DMS53 (cell line): Measurements from ENCODE around the gene CPEB4.

Experiments
- DNase-seq: peaks from one replicate; lab custom pipeline; 2025; lab: John Stamatoyannopoulos, UW

Gene CPEB4

DNA sequence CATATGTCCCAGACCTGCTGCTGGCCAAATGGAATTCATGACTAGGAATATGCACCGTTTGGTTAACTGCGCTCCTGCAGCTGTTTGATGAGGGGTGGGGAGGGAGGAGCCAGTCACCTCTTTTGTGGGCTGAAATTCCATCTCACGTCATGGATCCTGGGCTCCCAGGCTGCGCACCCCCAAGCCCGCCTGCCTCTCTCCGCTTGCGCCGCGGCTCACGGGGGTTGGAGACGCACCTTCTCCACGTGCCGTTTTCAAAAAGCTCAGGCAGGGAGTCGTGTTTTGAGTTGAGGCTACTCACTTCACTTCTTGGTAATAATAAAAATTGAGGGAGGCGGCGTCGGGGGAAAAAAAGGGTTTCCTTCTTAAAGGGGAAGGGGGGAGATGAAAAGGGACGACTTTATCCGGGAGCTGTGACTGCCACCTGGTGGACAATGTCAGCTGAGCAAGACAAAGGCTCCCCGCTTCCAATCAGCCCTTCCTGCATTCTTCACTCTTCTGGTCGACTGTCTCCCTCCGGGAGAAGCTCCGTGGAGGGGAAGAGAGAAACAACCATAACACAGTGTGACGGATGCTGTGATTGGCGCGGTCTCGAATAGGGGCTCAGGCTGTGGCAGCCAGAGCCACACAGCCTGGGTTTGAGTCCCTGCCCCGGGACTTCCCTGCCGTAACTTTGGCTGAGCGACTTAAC, 84.9 kb downstream of the CPEB4 start:
- peak; percentile 92 for DNase-seq

DNA sequence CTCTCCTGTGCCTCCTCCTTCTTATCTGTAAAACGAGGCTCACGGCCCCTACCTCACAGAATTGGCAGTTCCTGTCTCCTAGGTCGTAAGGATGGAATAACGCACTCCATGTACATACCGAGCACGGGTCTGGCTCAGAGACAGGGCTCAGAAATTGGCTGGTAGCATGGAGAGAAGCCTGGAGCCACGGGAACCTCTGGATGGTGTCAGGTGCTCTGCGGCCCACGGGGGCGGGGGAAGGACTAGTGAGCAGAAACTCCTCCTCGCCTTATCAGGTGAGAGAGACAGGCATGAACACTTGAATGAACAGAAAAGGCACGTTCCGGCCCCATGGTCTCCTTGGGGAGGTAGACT, 85.4 kb downstream of the CPEB4 start:
- DNase-seq: peak; percentile 84

DNA sequence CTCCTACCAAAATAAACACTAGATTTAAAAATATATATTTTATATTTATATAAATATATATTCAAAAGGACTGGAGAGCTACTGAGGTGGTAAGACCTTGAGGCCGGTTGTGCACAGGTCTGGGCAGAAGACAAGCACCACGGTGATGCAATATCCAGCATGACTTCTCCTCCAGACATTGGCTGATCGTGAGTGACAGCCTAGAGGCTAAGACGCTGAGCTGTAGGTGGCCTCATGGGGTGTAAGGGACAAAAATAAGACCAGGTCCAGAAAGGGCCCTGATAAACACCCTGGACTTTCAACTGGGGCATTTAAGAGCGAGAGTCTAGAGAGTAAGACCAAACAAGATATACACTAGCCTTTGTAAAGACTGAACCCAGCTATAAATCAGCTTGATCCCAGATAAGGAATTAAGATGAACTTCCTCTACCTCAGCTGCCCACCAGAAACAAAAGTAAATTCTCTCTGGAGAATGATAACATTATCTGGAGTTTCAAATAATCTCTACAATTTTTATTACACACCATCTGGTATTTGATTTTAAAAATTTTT, 86.6 kb downstream of the CPEB4 start:
- no peak for DNase-seq

DNA sequence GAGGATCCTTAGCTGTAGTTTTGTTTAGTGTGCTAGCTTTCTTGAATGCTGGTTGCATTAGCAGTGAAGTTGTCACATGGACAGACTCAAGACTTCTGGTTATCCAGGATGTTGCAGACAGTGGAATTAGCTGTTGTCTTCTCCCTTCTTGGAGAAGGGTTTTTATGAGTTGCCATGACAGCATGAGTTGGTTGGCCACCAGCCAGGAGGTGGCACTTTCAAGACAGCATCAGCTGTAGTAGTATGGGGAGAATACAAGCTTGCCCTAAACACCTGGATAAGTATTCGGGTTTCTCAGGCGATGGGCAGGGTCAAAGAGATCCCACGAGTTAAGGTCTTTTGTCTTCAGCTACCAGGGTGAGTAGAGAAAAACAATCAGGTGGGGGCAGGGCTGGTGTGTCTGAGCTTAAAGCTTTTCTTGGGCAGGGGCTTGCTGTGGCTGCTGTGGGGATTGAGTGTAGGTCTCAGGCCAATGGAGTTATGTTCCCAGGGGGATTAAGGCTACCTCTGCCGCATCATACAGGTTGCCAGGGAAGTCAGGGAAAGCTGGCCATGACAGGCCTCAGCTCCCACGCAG, 93.1 kb downstream of the CPEB4 start:
- DNase-seq: no peak

DNA sequence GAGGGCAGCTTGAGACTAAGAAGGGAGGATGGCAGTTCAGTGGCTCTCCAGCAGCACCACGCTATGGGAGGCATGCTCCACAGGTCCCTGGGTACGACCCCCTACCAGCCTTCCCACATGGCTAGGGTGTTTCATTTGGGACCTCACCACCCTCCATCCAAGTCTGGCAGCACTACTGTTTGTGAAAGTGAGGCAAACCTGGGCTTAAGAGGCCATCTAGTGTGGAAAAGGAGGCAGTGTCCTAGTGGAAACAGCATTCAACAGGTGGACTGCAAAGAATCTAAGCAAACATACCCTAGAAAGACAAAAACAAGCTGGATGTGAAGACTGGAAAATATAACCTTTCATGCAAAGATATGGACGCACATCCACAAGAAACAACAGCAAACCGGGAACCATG, 96.1 kb downstream of the CPEB4 start:
- DNase-seq: peak; percentile 82

DNA sequence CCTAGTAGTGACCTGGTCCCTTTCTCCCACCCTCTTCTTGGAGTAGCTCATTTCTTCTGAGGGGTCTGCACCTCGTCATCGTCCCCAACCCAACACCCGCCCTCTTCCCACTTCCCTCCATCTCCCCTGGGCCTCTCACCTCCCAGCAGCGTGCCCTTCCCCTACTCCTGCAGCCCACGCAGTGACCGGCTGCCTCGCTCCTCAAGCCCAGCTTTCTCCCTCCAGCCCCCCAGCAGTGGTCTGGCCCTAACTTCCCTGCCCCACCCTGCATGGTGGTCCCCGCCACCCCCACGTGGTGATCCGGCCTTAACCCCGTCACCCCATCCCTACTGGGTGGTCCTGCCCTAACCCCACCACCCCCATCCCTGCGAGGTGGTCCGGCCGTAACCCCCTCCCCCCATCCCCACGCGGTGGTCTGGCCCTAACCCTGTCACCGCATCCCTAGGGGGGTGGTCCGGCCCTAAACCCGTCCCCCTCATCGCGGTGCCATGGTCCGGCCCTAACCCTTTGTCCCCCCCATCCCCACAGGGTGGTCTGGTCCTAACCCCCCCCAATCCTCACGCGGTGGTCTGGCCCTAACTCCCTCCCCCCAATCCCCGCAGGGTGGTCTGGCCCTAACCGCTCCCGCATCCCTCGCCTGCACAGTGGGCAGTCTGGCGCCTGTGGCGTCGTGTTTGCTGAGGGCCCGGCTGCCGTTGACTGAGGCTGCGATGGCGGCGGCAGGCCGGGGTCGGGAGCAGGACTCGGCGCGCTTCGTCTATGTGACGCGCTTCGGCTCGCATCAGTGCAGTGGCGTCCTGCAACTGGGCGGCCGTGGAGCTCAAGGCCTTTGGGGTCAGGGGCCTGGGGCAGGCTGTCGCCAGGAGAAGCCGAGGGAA, 100.6 kb downstream of the CPEB4 start, which contains the start of gene C5orf47:
Gene C5orf47 (plus strand): TSS at position 617 of the 878 bp plus-strand sequence. CDS start 94 bp downstream, at position 711.
- DNase-seq: no peak

DNA sequence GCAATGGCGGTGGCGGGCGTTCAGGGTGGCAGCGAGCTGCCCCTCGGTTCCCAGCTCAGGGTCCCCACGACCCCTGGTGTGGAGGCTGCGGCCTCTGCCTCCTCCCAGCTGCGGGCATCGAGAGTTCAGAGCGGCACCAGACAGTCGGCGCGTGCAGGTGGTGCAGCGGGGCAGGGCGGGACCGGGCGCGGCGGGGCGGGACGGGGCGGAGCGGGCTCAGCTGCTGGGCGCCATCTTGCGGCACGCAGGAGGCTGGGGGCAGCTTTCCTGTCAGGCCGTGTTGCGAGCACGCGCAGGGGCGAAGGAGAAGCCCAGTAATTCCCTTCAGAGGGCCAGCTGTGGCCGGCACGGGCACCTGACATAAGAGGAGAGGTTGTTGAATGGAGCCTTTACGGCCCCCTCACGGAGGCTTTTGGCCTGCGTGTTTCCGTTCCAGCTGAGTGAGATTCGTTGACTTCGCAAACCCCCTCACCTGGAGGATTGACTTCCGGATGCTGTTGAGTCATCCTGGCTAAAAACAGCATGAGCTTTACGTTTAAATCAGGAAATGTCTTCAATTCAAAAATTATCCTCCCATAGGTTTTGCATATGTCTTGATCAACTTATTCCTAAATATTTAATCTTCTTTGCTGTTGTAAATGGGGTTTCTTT, 101.4 kb downstream of the CPEB4 start:
- DNase-seq: peak; percentile 71

DNA sequence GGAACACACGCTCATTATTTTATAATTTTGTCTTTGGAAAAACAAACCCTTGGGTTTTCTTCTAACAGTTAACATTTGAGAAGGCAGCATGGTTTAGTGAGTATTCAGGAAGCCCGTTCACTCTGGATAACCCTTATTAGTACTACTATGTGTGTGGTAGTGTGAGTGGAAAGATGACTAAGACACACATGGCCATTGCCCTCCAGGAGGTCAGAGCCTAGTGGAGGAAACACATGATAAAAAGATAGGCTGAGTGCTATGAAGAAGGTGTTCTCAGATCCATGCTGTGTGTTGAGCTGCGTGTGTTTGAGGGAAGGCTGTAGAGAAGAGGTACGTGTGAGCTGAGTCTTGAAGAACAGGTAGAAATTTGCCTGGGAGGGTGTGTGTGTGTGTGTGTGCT, 109.2 kb downstream of the CPEB4 start:
- DNase-seq: peak; percentile 22

DNA sequence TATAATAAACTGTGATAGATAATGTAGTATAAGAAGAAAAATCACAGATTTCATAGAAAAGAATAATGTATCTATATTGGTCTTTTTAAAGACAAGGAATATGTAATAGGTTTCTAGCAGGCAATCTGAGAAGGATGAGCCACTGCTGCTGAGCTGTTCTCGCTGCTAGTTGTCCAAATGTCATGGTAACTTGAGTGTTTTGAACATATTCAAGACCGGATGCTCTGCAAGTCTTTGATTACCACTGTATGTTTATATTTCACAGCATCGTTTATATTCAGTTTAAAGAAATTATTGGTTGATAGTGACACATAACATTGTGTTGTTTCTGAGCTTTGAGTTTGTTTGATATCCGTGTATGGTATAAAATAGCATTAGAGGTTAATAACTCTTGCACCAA, 110.4 kb downstream of the CPEB4 start:
- peak; percentile 40 for DNase-seq

DNA sequence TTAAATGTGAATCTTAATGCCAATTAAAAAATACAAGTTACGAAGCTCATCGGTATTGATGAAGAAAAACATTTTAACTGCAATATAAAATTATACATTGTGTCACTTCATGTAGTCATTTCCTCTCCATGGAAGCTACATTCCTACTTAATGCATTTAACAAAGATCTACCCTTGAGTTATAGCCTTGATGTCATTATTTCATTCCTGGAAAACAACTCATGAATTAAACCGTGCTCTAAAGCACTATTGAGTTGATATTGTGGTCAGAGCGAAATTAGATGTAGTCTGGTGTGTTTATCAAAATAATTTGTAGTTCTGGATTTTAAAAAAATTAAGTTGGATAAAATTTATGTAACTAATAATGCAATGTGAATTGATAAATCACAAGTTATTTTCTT, 111.9 kb downstream of the CPEB4 start:
- DNase-seq: no peak

DNA sequence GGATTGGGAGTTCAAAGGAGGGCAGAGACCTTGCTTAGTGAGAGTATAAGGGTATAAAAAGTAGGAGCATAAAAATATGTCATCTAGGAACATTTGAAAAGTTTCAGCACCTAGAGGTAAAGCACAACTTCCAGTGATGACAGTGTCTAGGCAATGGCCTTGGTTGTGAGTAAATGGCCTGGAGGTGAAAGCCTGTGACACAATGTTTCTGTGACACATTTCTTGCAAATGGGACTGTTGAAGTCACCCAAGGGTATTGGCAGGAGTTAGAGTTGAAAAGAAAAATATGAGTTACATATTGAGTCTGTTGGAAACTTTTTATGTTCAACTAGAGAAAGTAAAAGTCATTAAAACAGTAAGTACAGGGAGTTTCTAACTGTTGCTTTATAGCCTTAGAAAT, 115.6 kb downstream of the CPEB4 start:
- no peak for DNase-seq

DNA sequence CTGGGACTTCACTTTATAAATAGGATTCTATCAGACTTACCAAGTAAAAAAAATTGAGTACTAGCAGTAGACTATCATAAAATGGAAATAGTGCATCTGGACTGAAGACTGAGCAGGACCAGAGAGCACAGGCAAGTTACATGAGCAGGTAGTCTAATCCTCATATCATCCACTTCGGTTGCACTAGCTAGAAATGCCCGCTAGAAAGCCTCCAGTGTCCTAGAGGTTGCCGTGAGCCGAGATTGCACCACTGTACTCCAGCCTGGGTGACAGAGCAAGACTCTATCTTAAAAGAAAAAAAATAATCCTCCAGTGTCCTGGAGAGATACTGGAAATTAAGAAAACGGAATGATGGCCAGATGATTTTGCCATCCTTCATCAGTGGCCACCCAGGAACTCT, 120.8 kb downstream of the CPEB4 start:
- DNase-seq: no peak

DNA sequence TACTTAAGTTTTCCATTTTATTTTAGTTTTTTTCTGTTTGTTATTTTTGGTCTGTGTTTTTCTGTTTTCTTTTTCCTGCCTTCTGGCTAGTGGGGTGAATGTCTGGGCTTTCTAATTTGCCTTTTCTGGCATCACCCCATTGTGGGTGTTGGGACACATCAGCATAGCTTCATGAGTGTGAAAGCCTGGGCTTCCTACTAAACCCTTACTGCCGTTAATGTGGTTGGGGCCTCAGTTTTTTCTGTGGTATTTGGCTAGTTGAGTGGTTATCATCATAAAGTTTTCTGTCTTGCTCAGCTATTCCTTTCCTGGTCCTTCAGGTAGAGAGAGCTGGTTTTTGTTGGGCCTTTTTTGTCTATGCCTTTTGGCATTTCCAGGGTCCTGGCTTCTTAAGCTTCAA, 122.2 kb downstream of the CPEB4 start:
- DNase-seq: no peak

DNA sequence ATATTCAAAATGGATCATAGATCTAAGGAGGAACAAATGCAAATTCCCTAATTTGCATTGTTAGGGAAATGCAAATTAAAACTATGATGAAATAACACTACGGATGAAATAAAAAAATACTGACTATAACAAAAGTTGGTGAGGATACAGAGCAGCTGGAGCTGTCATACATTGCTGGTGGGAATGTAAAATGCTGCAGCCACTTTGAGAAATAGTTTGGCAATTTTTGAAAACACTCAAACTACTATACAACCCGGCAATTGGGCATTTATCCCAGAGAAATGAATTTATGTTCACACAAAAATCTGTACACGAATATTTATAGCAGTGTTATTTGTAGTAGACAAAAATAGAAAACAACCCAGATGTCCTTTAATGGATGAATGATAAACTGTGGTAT, 123.3 kb downstream of the CPEB4 start:
- DNase-seq: no peak
